ENCODE measurements around the gene MEAF6. TPM values are rescaled to one million over a fixed set of nuclear protein-coding genes. Genes with fewer than 3 reads are reported as not detected.

Gene MEAF6
- total and polyA plus RNA-seq, 4 donors = 42.4 to 54.1 (median 50.4) TPM

DNA sequence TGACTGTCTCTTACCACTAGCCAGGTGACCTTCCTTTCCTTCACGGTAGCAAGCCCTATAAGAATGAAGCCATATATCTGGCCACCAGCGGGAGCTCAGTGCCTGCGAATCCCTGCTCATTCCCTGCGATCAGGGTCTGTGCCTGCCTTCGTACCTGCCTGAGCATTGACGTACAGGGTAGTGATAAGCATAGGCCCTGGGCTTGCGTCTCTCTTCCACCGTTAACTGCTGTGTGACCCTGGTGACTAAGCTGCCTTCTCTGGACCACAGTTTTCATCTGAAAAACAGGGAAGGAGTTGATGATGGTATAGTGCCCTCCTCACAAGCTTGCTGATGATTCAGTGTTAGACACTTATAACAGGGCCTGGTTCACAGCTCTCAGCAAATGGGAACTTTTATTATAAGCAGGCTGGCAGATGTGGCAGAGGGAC is 36.1 kb downstream of the MEAF6 start:
- no peak overlapping the region for H3K4me3 ChIP-seq (ENCODE audit: low read length in 2 of 2)
- H3K27ac ChIP-seq (ENCODE audit: low read depth in 1 of 2, low read length in 2 of 2) = peak overlapping the region in 1 of 2 donors; percentile 76
- DNase-seq = no peak
- 83 to 85% methylated on average over 8 of the region's 8 CpGs for WGBS, 2 donors
- intact Hi-C loops (cut with DNase I) = loop anchor here in 1 of 2 donors (10.0 kb wide), 2 partner anchors 76 to 516 kb away; partner anchors contain the start of genes DNALI1, SF3A3 and SNIP1
- H3K9me3 ChIP-seq (ENCODE audit: control insufficient read depth, low read length) = no peaks in the 10 kb centered on the region
- H3K4me1 ChIP-seq (ENCODE audit: control insufficient read depth in 1 of 2, insufficient read depth in 2 of 2, low read length in 2 of 2) = peaks cover 0 to 2% of the 10 kb centered on the region in 2 donors
- ATAC-seq (ENCODE audit: low FRiP score) = no peak
- H3K27me3 ChIP-seq (ENCODE audit: control insufficient read depth in 1 of 2, insufficient read depth in 2 of 2, low read length in 1 of 2) = no peaks in the 10 kb centered on the region
- peaks cover 0 to 8% of the 10 kb centered on the region in 2 donors for H3K36me3 ChIP-seq (ENCODE audit: control insufficient read depth in 1 of 2, insufficient read depth in 2 of 2, low read length in 1 of 2)

DNA sequence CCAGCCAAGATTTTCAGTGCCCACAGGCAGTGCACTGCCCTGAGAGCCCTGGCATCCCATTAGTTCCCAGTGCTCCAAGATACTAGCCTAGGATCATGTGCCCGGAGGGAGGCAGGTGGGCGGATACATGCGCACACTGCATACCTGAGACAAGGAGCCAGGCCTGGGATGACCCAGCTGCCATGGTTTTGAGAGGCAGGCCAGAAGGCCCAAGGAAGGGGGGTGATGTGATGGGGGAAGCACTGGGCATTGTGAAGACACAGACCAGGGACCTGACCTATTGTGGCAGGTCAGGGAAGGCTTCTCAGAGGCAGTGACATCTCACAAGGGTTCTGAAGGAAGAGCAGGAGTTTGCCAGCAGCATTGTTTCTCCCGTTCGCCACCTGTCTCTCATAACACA is 36.6 kb downstream of the MEAF6 start:
- H3K4me1 ChIP-seq (ENCODE audit: control insufficient read depth in 1 of 2, insufficient read depth in 2 of 2, low read length in 2 of 2) = peaks cover 0 to 2% of the 10 kb centered on the region in 2 donors
- DNase-seq = no peak
- H3K9me3 ChIP-seq (ENCODE audit: control insufficient read depth, low read length) = no peaks in the 10 kb centered on the region
- peak overlapping the region in 1 of 2 donors; percentile 76 for H3K27ac ChIP-seq (ENCODE audit: low read depth in 1 of 2, low read length in 2 of 2)
- no peak overlapping the region for H3K4me3 ChIP-seq (ENCODE audit: low read length in 2 of 2)
- WGBS, 2 donors = 73 to 84% methylated on average over 5 of the region's 5 CpGs
- ATAC-seq (ENCODE audit: low FRiP score) = no peak
- H3K27me3 ChIP-seq (ENCODE audit: control insufficient read depth in 1 of 2, insufficient read depth in 2 of 2, low read length in 1 of 2) = no peaks in the 10 kb centered on the region
- intact Hi-C loops (cut with DNase I) = loop anchor here in 1 of 2 donors (10.0 kb wide), 2 partner anchors 77 to 517 kb away; partner anchors contain the start of genes DNALI1, SF3A3 and SNIP1
- H3K36me3 ChIP-seq (ENCODE audit: control insufficient read depth in 1 of 2, insufficient read depth in 2 of 2, low read length in 1 of 2) = peaks cover 0 to 8% of the 10 kb centered on the region in 2 donors

DNA sequence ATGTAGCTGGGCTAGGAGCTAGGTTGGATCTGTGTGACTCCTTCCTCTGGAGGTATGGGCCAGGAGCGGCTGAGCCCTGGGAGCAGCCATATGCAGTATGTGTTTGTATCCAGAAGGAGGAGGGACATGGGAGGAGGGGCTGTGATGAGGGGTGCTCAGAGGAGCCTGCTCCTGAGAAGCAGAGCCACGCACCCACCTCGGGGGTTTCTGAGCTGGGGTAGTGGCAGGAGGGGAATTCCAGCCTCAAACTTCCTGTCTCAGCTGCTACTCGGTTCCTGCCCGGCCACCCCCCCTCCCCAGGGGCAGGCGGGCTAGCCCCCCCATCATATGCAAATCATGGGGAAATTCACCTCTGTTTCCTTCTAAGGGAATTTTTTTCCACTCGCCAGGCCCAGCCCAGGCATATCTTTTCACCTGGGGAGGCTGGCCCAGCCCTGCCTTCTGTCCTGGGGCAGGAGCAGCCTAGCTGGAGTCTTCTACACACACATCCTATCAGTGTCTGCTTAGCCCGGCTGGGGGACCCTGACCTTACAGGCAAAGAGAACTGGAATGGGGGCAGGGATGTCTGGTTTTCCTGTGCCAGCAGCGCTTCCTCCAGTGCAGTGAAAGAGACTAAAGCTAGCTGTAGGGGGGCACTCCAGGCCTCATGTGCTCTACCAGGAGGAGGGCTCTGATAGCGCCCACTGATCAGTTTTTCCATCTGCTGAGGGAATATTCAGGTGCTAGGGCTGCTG is 37.2 kb downstream of the MEAF6 start:
- peaks cover 0 to 2% of the 10 kb centered on the region in 2 donors for H3K4me1 ChIP-seq (ENCODE audit: control insufficient read depth in 1 of 2, insufficient read depth in 2 of 2, low read length in 2 of 2)
- intact Hi-C loops (cut with DNase I) = loop anchor here in 1 of 2 donors (10.0 kb wide), 2 partner anchors 77 to 517 kb away; partner anchors contain the start of genes DNALI1, SF3A3 and SNIP1
- no peak overlapping the region for H3K4me3 ChIP-seq (ENCODE audit: low read length in 2 of 2)
- H3K27me3 ChIP-seq (ENCODE audit: control insufficient read depth in 1 of 2, insufficient read depth in 2 of 2, low read length in 1 of 2) = no peaks in the 10 kb centered on the region
- no peak for ATAC-seq (ENCODE audit: low FRiP score)
- DNase-seq = peak in 1 of 2 donors; percentile 76
- peaks cover 0 to 7% of the 10 kb centered on the region in 2 donors for H3K36me3 ChIP-seq (ENCODE audit: control insufficient read depth in 1 of 2, insufficient read depth in 2 of 2, low read length in 1 of 2)
- no peaks in the 10 kb centered on the region for H3K9me3 ChIP-seq (ENCODE audit: control insufficient read depth, low read length)
- H3K27ac ChIP-seq (ENCODE audit: low read depth in 1 of 2, low read length in 2 of 2) = peak overlapping the region; percentile 17 to 76
- WGBS, 2 donors = 20% methylated on average over 10 of the region's 10 CpGs

DNA sequence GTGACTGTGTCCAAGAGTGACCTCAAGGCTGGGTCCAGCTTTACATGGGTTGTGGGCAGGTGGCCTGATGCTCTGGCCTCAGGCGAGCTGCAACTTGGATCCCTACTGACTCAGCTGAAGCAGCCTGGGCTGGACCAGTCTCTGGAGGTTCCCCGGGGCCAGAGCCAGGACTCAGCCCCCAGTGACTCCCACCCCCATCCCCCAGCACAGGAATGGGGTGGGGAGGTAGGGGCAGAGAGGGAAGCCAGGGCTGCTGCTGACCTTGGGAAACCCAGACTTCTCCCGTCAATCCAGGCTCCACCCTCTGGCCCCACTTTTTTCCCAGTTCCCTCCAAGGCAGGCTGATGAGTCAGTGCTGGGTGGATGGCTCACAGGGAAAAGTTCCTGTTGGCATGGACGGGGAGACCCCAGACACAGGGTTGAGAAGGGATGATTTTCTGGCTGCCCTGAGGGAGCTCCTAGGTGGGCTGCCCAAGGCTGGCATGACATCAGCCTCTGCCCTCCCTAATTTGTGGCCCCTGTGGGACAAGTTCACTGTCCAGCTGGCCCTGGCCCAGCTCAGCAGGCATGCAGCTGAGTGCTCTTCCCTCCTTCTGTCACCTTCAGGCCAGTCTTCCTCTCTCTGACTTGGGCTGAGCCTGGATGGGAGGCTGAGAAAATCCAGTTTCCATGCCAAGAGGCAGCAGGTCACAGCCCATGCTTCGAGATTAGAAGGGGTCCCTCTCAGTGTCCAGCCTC is 37.9 kb downstream of the MEAF6 start:
- ATAC-seq (ENCODE audit: low FRiP score) = peak; percentile 70
- H3K27ac ChIP-seq (ENCODE audit: low read depth in 1 of 2, low read length in 2 of 2) = peak overlapping the region; percentile 17 to 76
- H3K36me3 ChIP-seq (ENCODE audit: control insufficient read depth in 1 of 2, insufficient read depth in 2 of 2, low read length in 1 of 2) = peaks cover 0 to 7% of the 10 kb centered on the region in 2 donors
- peak overlapping the region in 1 of 2 donors; percentile 33 for H3K4me3 ChIP-seq (ENCODE audit: low read length in 2 of 2)
- H3K9me3 ChIP-seq (ENCODE audit: control insufficient read depth, low read length) = no peaks in the 10 kb centered on the region
- H3K27me3 ChIP-seq (ENCODE audit: control insufficient read depth in 1 of 2, insufficient read depth in 2 of 2, low read length in 1 of 2) = no peaks in the 10 kb centered on the region
- WGBS, 2 donors = 0 to 1% methylated on average over 5 of the region's 5 CpGs
- peaks cover 0 to 2% of the 10 kb centered on the region in 2 donors for H3K4me1 ChIP-seq (ENCODE audit: control insufficient read depth in 1 of 2, insufficient read depth in 2 of 2, low read length in 2 of 2)
- peak; percentile 89 to 91 for DNase-seq
- intact Hi-C loops (cut with DNase I) = loop anchor here in 1 of 2 donors (10.0 kb wide), 2 partner anchors 78 to 518 kb away; partner anchors contain the start of genes DNALI1, SF3A3 and SNIP1

DNA sequence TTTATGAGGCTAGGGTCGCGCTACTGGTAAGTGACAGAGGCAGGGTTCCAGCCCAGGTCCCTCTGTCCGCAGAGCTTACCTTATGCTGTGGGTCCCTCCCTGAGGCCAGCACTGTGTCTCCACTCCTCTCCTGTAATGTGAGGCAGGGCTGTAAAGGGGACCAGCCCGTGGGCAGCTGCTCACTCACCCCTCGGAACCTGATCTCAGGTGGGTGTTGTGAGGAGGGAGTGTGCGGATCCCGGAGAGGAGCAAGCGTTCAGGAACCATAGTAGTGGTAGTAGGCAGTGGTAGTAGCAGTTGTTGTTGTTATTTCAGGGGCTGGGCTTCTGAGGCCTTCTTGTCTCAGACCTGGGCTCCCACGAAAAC is 38.5 kb downstream of the MEAF6 start:
- Histone ChIP-seq H3K4me3 (ENCODE audit: low read length in 2 of 2) (peak overlapping the region in 1 of 2 donors; percentile 33), H3K4me1 (ENCODE audit: control insufficient read depth in 1 of 2, insufficient read depth in 2 of 2, low read length in 2 of 2) (peaks cover 0 to 2% of the 10 kb centered on the region in 2 donors), H3K27ac (ENCODE audit: low read depth in 1 of 2, low read length in 2 of 2) (peak overlapping the region in 1 of 2 donors; percentile 76), H3K36me3 (ENCODE audit: control insufficient read depth in 1 of 2, insufficient read depth in 2 of 2, low read length in 1 of 2) (peaks cover 0 to 3% of the 10 kb centered on the region in 2 donors), H3K27me3 (ENCODE audit: control insufficient read depth in 1 of 2, insufficient read depth in 2 of 2, low read length in 1 of 2) (no peaks in the 10 kb centered on the region), H3K9me3 (ENCODE audit: control insufficient read depth, low read length) (no peaks in the 10 kb centered on the region)
- no peak for ATAC-seq (ENCODE audit: low FRiP score)
- intact Hi-C loops (cut with DNase I) = loop anchor here in 1 of 2 donors (10.0 kb wide), 2 partner anchors 79 to 519 kb away; partner anchors contain the start of genes DNALI1, SF3A3 and SNIP1
- DNase-seq = no peak
- WGBS, 2 donors = 43 to 50% methylated on average over 9 of the region's 9 CpGs

DNA sequence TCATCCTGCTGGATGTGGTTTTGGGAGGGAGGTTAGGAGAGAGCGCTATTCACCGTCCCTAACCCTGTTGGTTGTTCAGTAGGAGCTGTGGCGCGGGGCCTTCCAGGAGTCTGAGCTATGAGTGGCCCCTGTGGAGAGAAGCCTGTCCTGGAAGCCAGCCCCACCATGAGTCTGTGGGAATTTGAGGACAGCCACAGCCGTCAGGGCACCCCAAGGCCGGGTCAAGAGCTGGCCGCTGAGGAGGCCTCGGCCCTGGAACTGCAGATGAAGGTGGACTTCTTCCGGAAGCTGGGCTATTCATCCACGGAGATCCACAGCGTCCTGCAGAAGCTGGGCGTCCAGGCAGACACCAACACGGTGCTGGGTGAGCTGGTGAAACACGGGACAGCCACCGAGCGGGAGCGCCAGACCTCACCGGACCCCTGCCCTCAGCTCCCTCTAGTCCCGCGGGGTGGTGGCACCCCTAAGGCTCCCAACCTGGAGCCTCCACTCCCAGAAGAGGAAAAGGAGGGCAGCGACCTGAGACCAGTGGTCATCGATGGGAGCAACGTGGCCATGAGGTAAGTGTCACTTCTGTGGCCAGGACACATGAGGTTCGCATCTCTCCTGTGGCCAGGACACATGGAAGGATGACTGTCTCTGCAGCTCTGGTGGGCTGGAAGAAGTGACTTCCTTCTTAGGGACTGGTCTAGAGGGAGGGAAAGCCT is 39.0 kb downstream of the MEAF6 start:
- Histone ChIP-seq H3K4me1 (ENCODE audit: control insufficient read depth in 1 of 2, insufficient read depth in 2 of 2, low read length in 2 of 2) (peaks cover 0 to 2% of the 10 kb centered on the region in 2 donors), H3K36me3 (ENCODE audit: control insufficient read depth in 1 of 2, insufficient read depth in 2 of 2, low read length in 1 of 2) (peaks cover 0 to 2% of the 10 kb centered on the region in 2 donors), H3K27me3 (ENCODE audit: control insufficient read depth in 1 of 2, insufficient read depth in 2 of 2, low read length in 1 of 2) (no peaks in the 10 kb centered on the region), H3K9me3 (ENCODE audit: control insufficient read depth, low read length) (no peaks in the 10 kb centered on the region), H3K4me3 (ENCODE audit: low read length in 2 of 2) (peak overlapping the region; percentile 33 to 61), H3K27ac (ENCODE audit: low read depth in 1 of 2, low read length in 2 of 2) (peak overlapping the region; percentile 76)
- no peak for DNase-seq
- no peak for ATAC-seq (ENCODE audit: low FRiP score)
- WGBS, 2 donors = 74 to 76% methylated on average over 24 of the region's 24 CpGs
- intact Hi-C loops (cut with DNase I) = loop anchor here in 1 of 2 donors (10.0 kb wide), 2 partner anchors 79 to 519 kb away; partner anchors contain the start of genes DNALI1, SF3A3 and SNIP1

DNA sequence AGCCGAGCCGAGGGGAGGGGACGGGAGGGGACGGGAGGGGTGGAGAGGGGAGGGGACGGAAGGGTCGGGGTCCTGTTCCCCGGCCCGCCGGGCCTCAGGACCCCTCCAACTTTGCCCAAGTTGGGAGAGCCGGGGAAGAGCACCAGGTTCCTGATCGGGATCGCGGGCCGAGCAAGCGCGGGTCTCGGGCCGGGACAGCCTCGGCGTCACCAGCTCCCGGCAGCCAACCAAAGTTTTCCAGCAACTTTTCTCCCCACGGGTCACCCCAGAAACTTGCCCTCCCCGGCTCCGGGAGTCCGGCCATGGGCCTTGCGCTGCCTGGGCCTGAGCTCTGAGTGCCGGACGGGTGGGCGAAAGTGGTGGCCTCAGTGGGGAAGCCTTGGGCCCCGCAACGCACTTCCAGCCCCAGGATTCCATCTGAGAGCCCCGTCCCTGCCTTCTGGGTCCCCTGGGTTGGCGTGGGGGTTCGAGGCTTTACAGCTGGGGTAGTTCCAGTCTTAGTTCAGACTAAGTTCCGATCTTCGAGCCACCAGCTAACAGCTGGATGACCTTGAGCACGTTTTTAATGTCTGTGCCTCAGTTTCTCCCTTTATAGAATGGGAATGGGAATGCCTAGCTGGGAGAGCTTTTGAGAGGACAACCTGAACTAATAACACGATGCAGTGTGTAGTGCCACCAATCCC is 39.7 kb downstream of the MEAF6 start:
- peak overlapping the region; percentile 76 for H3K27ac ChIP-seq (ENCODE audit: low read depth in 1 of 2, low read length in 2 of 2)
- ATAC-seq (ENCODE audit: low FRiP score) = no peak
- no peaks in the 10 kb centered on the region for H3K36me3 ChIP-seq (ENCODE audit: control insufficient read depth in 1 of 2, insufficient read depth in 2 of 2, low read length in 1 of 2)
- peak in 1 of 2 donors; percentile 66 for DNase-seq
- intact Hi-C loops (cut with DNase I) = loop anchor here in 1 of 2 donors (10.0 kb wide), 2 partner anchors 80 to 520 kb away; partner anchors contain the start of genes DNALI1, SF3A3 and SNIP1
- 1 to 2% methylated on average over 28 to 38 of the region's 38 CpGs for whole genome bisulfite sequencing, 2 donors
- no peaks in the 10 kb centered on the region for H3K4me1 ChIP-seq (ENCODE audit: control insufficient read depth in 1 of 2, insufficient read depth in 2 of 2, low read length in 2 of 2)
- H3K9me3 ChIP-seq (ENCODE audit: control insufficient read depth, low read length) = no peaks in the 10 kb centered on the region
- H3K4me3 ChIP-seq (ENCODE audit: low read length in 2 of 2) = peak overlapping the region; percentile 33 to 61
- H3K27me3 ChIP-seq (ENCODE audit: control insufficient read depth in 1 of 2, insufficient read depth in 2 of 2, low read length in 1 of 2) = no peaks in the 10 kb centered on the region
